Suprapubic skin (tissue), 3 donors: Measurements from ENCODE around the gene SUN2.
A peak's percentile ranks its signal among the peaks of the same experiment; 100 is the strongest.

Experiments used
- CTCF ChIP-seq, 2 donors: fragments of 200-600 bp in 1 of 2; fragments of 450-650 bp in 1 of 2; sonication (generic) in 1 of 2; IDR thresholded peaks; one replicate each; pipeline ENCODE4 v1.5.1; 2016 to 2019; ENCODE audit warnings: antibody characterized with exemption in 2 of 2, mild to moderate bottlenecking in 1 of 2, moderate library complexity in 1 of 2
- POLR2AphosphoS5 ChIP-seq, 3 donors: sonication (generic); formaldehyde crosslinking; IDR thresholded peaks; one replicate each; pipeline ENCODE4 v1.6.1; 2017; ENCODE audit warnings: antibody characterized with exemption in 3 of 3

- no peak for TF ChIP-seq POLR2AphosphoS5 (IDR thresholded peaks at IDR 0.05)
- TF ChIP-seq CTCF (IDR thresholded peaks at IDR 0.05) = peak; percentile 49 to 73
Measured at GRCh38 chr22:38733329-38733723, 22.5 kb downstream of the SUN2 start.
